GM19324 (cell line): ENCODE data around the gene TRHDE.

ENCODE experiments used
- ATAC-seq: cut with Tn5 transposase; IDR thresholded peaks from one replicate; pipeline ENCODE4 v1.9.1; 2021; ENCODE audit warnings: mild to moderate bottlenecking, moderate library complexity; ENCODE audit not compliant: unreplicated experiment, low FRiP score

TRHDE gene

GRCh38 chr12:72313806-72314205, 41.6 kb downstream of the TRHDE start:
- ATAC-seq: no peak

DNA sequence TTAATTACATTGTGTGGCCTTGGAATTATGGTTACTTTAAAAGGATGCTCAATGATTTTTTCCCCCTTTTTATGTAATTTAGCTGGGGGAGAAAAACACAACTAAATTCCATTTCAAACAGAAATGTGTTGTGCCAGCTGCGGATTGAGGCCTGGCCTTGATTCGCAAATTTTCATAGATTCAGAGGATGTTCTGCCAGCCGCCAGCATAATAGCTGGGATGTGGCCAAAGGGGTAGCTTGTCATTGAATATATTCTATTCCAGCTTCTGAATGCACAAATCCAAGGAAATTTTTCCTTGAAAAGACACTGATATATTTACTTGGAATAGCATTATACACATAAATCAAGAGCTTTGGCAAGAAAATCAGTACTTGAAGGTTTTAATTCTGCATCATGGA, 43.7 kb downstream of the TRHDE start:
- ATAC-seq: no peak

GRCh38 chr12:72318341-72318740, 46.2 kb downstream of the TRHDE start:
- no peak for ATAC-seq

DNA sequence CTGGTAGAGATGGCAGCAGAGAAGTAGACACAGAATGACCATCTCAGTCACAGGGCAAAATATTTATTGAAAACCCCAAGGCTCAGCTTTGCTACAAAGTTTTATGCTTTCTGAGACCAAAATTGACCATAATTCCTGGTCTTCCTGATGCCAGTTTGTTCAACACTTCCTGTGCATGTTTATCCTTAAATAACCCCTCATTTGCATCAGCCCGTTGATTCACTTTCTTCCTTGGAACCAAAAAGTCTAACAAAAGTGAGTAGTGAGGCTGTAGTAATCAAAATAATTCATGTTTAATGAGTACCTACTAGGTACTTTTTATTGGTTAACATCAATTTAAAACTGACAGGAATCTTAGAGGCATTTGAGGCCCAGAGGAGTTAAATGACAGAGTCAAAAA, 51.7 kb downstream of the TRHDE start:
- ATAC-seq: no peak

DNA sequence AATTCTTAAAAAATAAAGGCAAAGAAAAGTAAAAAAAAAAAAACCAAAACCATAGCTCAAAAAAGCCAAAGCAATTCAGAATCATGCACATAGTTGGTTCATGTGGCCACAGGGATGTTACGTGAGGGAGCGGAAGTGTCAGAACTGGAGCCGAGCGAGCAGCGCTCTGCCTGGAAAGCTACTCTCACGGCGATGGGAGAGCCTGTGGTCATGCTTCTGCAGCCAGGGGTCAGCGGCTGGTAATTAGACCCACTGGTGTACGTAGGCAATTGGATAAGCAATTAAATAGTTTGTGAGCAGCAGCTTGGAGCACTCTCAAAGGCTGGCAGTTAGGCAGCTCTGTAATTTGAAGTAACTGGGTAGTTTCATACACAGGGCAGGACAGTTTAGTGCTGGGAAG, 58.1 kb downstream of the TRHDE start:
- no peak for ATAC-seq

- no peak for ATAC-seq
These were observed 58.6 kb downstream of the TRHDE start for GRCh38 chr12:72330784-72331183.

DNA sequence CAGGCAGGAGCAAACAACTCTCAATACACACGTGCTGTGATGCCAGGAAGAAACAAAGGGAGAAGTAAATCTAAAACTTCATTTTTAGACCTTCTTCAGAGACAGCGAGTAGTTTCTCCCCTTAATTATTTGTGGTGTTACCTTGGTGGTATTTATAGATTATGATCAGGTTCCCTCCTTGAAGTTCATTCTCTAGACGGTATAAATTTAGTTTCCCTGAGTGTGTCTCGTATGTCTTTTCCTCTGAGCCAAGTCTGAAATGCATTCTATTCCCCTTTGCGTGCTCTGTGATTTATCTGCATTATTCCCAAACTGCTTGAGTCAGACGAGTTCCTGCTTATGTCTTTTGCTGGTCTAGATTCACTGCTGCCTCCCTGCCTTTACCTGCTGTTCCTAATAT, 65.2 kb downstream of the TRHDE start:
- no peak for ATAC-seq

DNA sequence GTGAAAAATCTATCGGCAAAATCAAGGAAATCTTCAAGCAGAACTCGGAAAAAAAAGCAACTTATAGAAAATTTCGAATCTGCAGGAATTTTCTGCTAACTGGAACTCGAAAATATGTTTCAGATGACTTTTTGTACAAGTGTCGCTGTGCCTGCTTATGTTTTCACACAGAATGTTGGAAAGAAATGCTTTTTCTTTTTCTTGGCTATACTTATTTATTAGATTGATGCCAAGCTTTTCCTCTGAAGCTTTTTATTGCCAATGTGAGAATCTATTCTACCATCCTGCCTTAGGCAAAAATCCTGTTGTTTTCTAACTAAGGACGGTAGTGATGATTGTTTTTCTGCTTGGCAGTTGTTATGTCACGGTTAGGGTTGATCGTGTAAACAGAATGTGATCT, 65.8 kb downstream of the TRHDE start:
- ATAC-seq: no peak

DNA sequence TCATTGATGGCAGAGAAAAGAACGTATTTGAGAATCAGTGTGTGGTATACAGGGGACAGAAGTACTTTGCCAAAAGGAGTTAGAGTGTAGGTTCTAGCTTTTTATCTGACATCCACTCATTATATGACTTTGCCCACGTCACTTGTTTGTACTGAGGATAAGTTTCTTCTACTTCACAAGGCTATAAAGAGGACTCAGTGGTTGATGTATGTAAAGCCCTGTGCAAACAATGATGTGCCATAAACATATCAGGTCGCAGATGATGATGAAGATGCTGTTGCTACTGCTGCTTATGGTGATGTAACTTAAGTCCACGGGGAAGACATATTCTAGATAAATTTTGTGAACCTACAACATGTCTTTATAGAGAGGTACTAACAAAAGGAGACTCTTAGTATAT, 66.3 kb downstream of the TRHDE start:
- ATAC-seq: no peak

GRCh38 chr12:72346363-72346944, 74.3 kb downstream of the TRHDE start:
- peak; percentile 85 for ATAC-seq

DNA sequence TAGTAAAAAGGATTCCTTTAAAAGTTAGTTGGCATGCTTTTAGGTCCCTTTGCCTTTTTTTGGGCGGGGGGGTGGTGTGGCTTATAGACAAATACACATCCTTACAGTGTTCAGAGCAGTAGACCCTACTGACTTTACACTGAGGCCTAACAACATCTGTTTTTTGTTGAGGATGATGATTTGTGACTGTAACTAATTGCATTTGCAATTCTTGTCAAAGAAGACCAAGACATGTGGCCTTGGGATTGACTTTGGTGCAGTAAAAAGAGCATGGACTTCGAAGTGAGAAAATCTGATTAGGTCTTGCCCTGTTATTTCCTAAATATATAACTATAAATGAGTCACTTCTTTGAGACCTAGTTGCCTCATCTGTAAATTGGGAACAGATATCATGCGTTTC, 77.3 kb downstream of the TRHDE start:
- no peak for ATAC-seq

DNA sequence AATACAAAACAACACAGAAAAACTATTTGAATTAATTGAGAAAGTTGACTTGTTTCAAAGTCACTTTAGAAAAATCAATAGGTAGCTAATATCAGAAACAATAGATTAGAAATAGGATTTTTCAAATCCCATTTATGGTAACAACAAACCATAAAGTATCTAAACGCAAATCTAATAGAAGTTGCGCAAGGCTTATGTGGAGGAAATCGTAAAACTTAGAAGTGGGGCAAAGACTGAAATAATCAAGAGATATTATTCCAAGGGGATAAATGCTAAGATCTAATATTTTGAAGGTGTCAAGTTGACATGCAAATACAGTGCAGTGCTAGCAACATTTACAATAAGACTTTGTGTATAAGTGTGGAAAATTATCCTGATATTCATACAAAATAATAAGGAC, 87.2 kb downstream of the TRHDE start:
- no peak for ATAC-seq

GRCh38 chr12:72365151-72365550, 93.0 kb downstream of the TRHDE start:
- ATAC-seq: no peak

DNA sequence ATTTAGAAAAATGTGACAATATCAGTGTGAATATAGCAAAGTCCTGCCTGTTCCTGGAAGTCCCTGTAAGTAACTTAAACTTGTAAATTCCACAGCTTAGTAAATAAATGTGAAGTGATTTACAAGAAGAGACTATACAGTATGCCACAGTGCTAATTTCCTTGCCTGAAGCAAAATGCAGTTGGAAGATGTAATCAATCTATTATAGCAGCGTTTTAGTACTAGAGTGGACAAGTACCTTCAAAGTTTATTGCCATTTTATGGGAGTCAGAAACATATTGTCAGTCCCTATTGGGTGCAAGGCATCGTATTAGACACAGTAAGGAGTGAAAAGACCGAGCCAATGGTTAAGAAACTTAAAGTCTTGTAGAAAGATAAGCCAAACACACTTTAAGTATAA, 94.1 kb downstream of the TRHDE start:
- no peak for ATAC-seq

GRCh38 chr12:72368298-72368697, 96.1 kb downstream of the TRHDE start:
- ATAC-seq: no peak

GRCh38 chr12:72368719-72369422, 96.7 kb downstream of the TRHDE start:
- ATAC-seq: no peak

DNA sequence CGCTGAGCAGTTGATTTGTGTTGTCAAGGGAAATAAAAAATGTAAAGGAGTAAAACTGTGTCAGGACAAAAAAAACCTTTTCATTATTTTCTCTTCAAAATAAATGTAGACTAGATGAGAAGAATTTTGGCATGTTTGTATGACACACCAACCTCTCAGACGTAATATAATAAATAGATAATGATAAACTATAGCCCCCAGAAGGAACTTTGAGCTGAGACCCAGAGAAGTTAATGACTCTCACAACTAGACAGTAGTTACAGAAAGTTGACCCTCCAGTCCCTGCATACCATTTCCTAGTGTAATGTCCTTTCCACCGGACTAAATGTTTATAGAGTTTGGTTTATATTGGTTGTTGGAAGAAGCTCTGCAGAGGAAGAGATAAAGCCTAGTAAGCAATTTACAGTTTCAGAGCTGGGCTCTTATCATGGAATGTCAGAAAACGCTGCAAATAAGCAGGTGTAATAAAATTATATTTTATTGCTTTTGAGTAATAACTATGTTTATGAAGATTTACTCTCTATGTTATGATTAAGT, 97.3 kb downstream of the TRHDE start:
- ATAC-seq: no peak

GRCh38 chr12:72380441-72380840, 108.3 kb downstream of the TRHDE start:
- ATAC-seq: no peak

- no peak for ATAC-seq
These were observed 116.2 kb downstream of the TRHDE start for GRCh38 chr12:72388322-72388721.

DNA sequence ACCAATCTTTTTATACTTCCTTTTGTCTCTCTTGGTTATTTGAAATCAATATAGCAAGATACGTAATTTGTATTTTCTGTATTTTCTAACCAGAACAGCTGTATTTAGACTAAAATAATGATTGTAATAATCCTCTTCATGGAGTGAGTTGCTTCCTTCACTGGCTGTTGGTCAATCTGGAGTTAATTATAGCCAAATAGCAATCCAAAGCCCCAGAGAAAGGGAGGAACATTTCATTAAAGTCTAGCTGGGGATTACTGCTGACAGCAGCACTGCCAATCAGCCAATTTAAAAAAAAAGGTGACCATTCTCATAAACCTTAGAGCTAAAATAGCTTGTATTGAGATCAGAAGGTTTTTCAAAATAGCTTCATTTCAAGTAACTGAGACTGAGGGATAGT, 118.0 kb downstream of the TRHDE start:
- ATAC-seq: no peak

DNA sequence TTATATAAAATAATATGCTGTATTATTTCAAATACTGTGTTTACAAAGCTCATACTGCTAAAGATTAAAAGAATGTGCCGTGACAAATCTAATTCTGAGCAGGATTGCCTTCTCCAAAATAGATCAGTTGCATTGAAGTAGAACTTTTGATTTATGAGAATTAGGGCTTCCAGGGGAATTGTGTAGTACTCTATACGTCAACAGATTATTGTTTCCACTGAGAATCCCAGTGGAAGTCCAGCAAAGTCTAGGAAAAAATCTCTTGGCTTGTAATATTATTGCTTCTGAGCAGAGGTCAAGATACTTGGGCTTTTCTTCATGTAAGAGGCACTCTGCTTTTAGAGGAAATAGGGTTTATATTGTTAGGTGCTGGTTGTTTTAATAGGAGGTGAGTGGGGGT, 133.9 kb downstream of the TRHDE start:
- no peak for ATAC-seq

- ATAC-seq: peak; percentile 54
These were observed 160.0 kb downstream of the TRHDE start for GRCh38 chr12:72432037-72432604.
